IPS-15b (cell line): ENCODE measurements around the gene PHF21A.
A peak's percentile ranks its signal among the peaks of the same experiment; 100 is the strongest.

Source experiments
- H3K27me3 ChIP-seq: one replicate; pipeline ENCODE4 v1.6.1; 2013; ENCODE audit warnings: low read length; ENCODE audit not compliant: control insufficient read depth, insufficient read depth
- H3K36me3 ChIP-seq: one replicate; pipeline ENCODE4 v1.6.1; 2013; ENCODE audit warnings: low read length; ENCODE audit not compliant: control insufficient read depth, insufficient read depth
- H3K4me1 ChIP-seq: one replicate; pipeline ENCODE4 v1.6.1; 2013; ENCODE audit warnings: mild to moderate bottlenecking, low read length; ENCODE audit not compliant: control insufficient read depth, insufficient read depth
- H3K4me3 ChIP-seq: one replicate; pipeline ENCODE4 v1.5.1; 2013; ENCODE audit warnings: low read depth, low read length
- H3K9ac ChIP-seq: one replicate; pipeline ENCODE4 v1.6.1; 2013; ENCODE audit warnings: low read depth, mild to moderate bottlenecking, low read length
- H3K9me3 ChIP-seq: one replicate; pipeline ENCODE4 v1.6.1; 2013; ENCODE audit warnings: mild to moderate bottlenecking, low read length; ENCODE audit not compliant: control insufficient read depth, insufficient read depth

The PHF21A gene

GRCh38 chr11:46134540-46134939 is 13.3 kb upstream of the PHF21A start:
- H3K4me3 ChIP-seq = no peak overlapping the region
- no peaks in the 10 kb centered on the region for H3K9me3 ChIP-seq
- peaks cover 2% of the 10 kb centered on the region for H3K4me1 ChIP-seq
- H3K27me3 ChIP-seq = no peaks in the 10 kb centered on the region
- H3K9ac ChIP-seq = no peak overlapping the region
- no peaks in the 10 kb centered on the region for H3K36me3 ChIP-seq

- no peaks in the 10 kb centered on the region for H3K9me3 ChIP-seq
- H3K36me3 ChIP-seq = no peaks in the 10 kb centered on the region
- H3K27me3 ChIP-seq = no peaks in the 10 kb centered on the region
- H3K4me1 ChIP-seq = peaks cover 2% of the 10 kb centered on the region
- no peak overlapping the region for H3K4me3 ChIP-seq
- H3K9ac ChIP-seq = no peak overlapping the region
These were observed 12.8 kb upstream of the PHF21A start for GRCh38 chr11:46134061-46134460.

GRCh38 chr11:46133119-46133518 is 11.9 kb upstream of the PHF21A start:
- Histone ChIP-seq H3K27me3 (no peaks in the 10 kb centered on the region), H3K9me3 (no peaks in the 10 kb centered on the region), H3K4me3 (no peak overlapping the region), H3K36me3 (no peaks in the 10 kb centered on the region), H3K4me1 (peaks cover 2% of the 10 kb centered on the region), H3K9ac (no peak overlapping the region)

- Histone ChIP-seq H3K4me3 (no peak overlapping the region), H3K27me3 (no peaks in the 10 kb centered on the region), H3K9ac (no peak overlapping the region), H3K9me3 (no peaks in the 10 kb centered on the region), H3K4me1 (no peaks in the 10 kb centered on the region), H3K36me3 (no peaks in the 10 kb centered on the region)
These were observed 9.2 kb upstream of the PHF21A start for GRCh38 chr11:46130286-46130940.

- Histone ChIP-seq H3K36me3 (no peaks in the 10 kb centered on the region), H3K27me3 (no peaks in the 10 kb centered on the region), H3K4me1 (no peaks in the 10 kb centered on the region), H3K9ac (no peak overlapping the region), H3K4me3 (no peak overlapping the region), H3K9me3 (no peaks in the 10 kb centered on the region)
These were observed 7.9 kb upstream of the PHF21A start for GRCh38 chr11:46129133-46129532.

GRCh38 chr11:46127150-46127638 is 5.9 kb upstream of the PHF21A start:
- Histone ChIP-seq H3K4me3 (no peak overlapping the region), H3K4me1 (no peaks in the 10 kb centered on the region), H3K9ac (no peak overlapping the region), H3K9me3 (no peaks in the 10 kb centered on the region), H3K27me3 (no peaks in the 10 kb centered on the region), H3K36me3 (no peaks in the 10 kb centered on the region)

- H3K27me3 ChIP-seq = no peaks in the 10 kb centered on the region
These were observed 4.0 kb upstream of the PHF21A start for GRCh38 chr11:46125284-46125683.

GRCh38 chr11:46122945-46123715 is 1.9 kb upstream of the PHF21A start:
- no peaks in the 10 kb centered on the region for H3K36me3 ChIP-seq
- H3K4me1 ChIP-seq = peaks cover 2% of the 10 kb centered on the region
- H3K9me3 ChIP-seq = no peaks in the 10 kb centered on the region
- no peak overlapping the region for H3K9ac ChIP-seq
- H3K4me3 ChIP-seq = peak overlapping the region; percentile 27
- H3K27me3 ChIP-seq = no peaks in the 10 kb centered on the region

More at GRCh38 chr11:46125284-46125683, 4.0 kb upstream of the PHF21A start:
- no peaks in the 10 kb centered on the region for H3K36me3 ChIP-seq
- no peaks in the 10 kb centered on the region for H3K4me1 ChIP-seq
- no peaks in the 10 kb centered on the region for H3K9me3 ChIP-seq
- H3K9ac ChIP-seq = no peak overlapping the region
- H3K4me3 ChIP-seq = no peak overlapping the region

- Histone ChIP-seq H3K4me3 (peak overlapping the region; percentile 70), H3K36me3 (no peaks in the 10 kb centered on the region), H3K9me3 (no peaks in the 10 kb centered on the region), H3K4me1 (peaks cover 2% of the 10 kb centered on the region), H3K9ac (peak overlapping the region; percentile 57), H3K27me3 (no peaks in the 10 kb centered on the region)
These were observed 647 bp upstream of the PHF21A start for GRCh38 chr11:46121724-46122477.

GRCh38 chr11:46120346-46121300 is 631 bp downstream of the PHF21A start:
- no peaks in the 10 kb centered on the region for H3K9me3 ChIP-seq
- H3K27me3 ChIP-seq = no peaks in the 10 kb centered on the region
- peak overlapping the region; percentile 56 for H3K9ac ChIP-seq
- no peaks in the 10 kb centered on the region for H3K36me3 ChIP-seq
- H3K4me1 ChIP-seq = peaks cover 2% of the 10 kb centered on the region
- peak overlapping the region; percentile 79 for H3K4me3 ChIP-seq
